ENCODE data around the gene NKTR. TPM values are rescaled to one million over a fixed set of nuclear protein-coding genes. Genes with fewer than 3 reads are reported as not detected.

The NKTR gene
- total RNA-seq, 1 experiment from 2014 or later, result 70.5 TPM

DNA sequence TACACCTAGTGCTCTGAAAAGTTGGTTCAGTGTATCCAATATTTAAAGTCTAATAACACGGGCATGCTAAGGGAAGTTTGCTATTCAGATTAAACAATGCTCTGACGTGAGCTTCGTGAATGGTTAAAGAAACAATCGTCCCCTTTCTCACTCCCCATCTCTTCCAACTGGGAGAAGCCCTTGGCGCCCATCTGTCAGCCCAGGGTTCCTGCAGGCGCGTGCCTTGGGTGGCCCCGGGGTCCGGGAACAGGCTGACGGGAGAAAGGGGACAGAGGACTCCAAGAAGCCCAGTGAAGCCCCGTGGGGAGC is 19.1 kb upstream of the NKTR start:
- Histone ChIP-seq H2AFZ (peak overlapping the region; percentile 86), H3K36me3 (ENCODE audit: low read depth) (no peaks in the 10 kb centered on the region), H3K27ac (no peak overlapping the region; the same call in 1 of the 2 replicates), H3K4me1 (replicated peaks; ENCODE audit: insufficient read depth) (peaks cover 21% of the 10 kb centered on the region), H3K9me3 (ENCODE audit: insufficient read depth, low read depth) (no peaks in the 10 kb centered on the region), H3F3A (ENCODE audit: insufficient read depth, low read depth) (peaks cover 15% of the 10 kb centered on the region; the same call in 1 of the 2 replicates), H3K4me2 (peak overlapping the region; percentile 80), H3K9me2 (ENCODE audit: insufficient read depth) (no peaks in the 10 kb centered on the region), H4K20me1 (ENCODE audit: insufficient read depth) (no peaks in the 10 kb centered on the region), H3K4me3 (peak overlapping the region; percentile 63), H3K79me2 (ENCODE audit: low read depth) (no peaks in the 10 kb centered on the region), H3K27me3 (ENCODE audit: insufficient read depth, low read depth) (no peaks in the 10 kb centered on the region)
- ChIA-PET CTCF (no interaction called here), POLR2A (ENCODE audit: unreplicated experiment) (interaction anchor here (0.6 to 0.7 kb wide), 4 partner anchors 19 to 526 kb away, joined by 4 to 6 read pairs (median 4); partner anchors contain the start of gene NKTR)
- DNase-seq, result no peak
- intact Hi-C loops (cut with micrococcal nuclease; ENCODE audit: unreplicated experiment), result no loop called here
- TSS peak; percentile 64 for BruUV-seq (replicated peaks)
- no peak for TF ChIP-seq EZH2 (IDR thresholded peaks at IDR 0.05; ENCODE audit: low read depth)
- TF ChIP-seq, protein P1, sequence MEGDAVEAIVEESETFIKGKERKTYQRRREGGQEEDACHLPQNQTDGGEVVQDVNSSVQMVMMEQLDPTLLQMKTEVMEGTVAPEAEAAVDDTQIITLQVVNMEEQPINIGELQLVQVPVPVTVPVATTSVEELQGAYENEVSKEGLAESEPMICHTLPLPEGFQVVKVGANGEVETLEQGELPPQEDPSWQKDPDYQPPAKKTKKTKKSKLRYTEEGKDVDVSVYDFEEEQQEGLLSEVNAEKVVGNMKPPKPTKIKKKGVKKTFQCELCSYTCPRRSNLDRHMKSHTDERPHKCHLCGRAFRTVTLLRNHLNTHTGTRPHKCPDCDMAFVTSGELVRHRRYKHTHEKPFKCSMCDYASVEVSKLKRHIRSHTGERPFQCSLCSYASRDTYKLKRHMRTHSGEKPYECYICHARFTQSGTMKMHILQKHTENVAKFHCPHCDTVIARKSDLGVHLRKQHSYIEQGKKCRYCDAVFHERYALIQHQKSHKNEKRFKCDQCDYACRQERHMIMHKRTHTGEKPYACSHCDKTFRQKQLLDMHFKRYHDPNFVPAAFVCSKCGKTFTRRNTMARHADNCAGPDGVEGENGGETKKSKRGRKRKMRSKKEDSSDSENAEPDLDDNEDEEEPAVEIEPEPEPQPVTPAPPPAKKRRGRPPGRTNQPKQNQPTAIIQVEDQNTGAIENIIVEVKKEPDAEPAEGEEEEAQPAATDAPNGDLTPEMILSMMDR (conservative IDR thresholded peaks at IDR 0.05), result no peak

DNA sequence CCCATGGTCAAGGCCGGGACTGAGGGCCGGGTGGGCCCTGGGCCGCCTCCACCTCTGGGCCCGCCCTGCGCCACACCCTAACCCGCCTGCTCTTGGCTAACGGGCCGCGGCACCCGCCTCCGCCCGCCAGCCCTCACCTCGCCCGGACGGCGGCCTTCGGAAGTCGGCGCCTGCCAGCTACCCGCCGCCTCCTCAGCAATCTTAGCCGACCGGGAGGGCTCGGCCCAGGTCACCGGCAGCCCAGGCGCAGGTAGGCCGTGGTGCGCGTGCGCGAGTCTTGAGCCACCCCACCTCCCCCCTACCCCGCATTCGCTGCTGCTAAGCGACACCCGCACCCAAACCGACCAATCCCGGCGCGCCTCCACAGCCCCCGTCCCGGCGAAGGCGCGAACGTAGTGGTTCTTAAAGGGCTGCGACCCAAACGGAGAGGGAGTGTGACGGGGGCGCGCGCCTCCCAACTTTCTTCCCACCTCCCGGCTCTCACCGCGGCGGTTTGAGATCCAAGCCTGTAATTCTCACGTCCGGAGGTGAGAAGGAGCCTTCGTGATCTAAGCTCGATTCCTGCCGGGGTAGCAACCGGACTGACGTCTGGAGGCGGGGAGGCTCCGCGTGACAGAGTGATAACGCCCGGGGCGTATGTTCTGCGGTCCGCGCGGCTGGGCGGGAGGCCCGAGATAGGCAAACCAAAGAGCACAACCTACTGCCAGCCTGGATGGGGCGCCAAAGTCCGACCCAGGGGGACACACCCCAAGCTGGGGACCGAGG is 18.6 kb upstream of the NKTR start, which contains the start of gene SEC22C:
Gene SEC22C, minus strand, starts transcription at position 259 of the 765 bp plus-strand sequence. CDS start 12,921 bp downstream, outside the sequence.
- CTCF ChIA-PET, result interaction anchor here (0.5 to 0.6 kb wide), 2 partner anchors 30 to 39 kb away, joined by 3 to 4 read pairs; no protein-coding TSS in a partner anchor
- H2AFZ ChIP-seq, result peak within 1 kb of the TSS; percentile 86
- intact Hi-C loops (cut with micrococcal nuclease; ENCODE audit: unreplicated experiment), result loop anchor here (1.0 kb wide), 1 partner anchor 8 kb away; the partner anchor contains the start of gene SS18L2

DNA sequence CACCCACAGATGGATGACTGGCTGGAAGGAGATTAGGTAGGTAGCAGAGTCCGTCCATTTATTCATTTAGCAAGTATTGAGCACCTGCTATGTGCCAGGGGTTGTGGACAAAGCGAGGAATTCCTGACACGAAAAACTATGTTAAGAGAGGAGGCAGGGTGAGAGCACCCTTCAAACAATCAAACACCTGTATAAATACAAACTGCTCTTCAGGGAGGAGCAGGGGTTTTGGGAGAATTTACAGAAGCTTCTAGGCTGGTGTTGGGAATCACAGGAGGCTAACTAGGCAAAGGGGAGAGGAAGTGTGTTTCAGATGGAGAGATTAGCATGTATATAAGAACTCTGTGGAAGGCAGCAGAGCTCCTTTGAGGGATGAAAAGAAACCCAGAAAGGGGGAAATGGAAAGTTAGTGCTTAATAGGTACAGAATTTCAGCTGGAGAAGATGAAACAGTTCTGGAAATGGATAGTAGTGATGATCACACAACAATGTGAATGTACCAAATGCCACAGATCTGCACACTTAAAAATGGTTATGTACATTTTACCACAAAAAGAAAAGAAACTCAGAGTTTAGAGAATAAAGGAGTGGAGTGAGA is 17.9 kb upstream of the NKTR start:
- peaks cover 15% of the 10 kb centered on the region; the same call in 1 of the 2 replicates for H3F3A ChIP-seq (ENCODE audit: insufficient read depth, low read depth)
- no peaks in the 10 kb centered on the region for H3K36me3 ChIP-seq (ENCODE audit: low read depth)
- CTCF ChIA-PET, result interaction anchor here (0.5 to 0.6 kb wide), 2 partner anchors 29 to 38 kb away, joined by 3 to 4 read pairs; no protein-coding TSS in a partner anchor
- H3K4me2 ChIP-seq, result peak overlapping the region; percentile 80
- intact Hi-C loops (cut with micrococcal nuclease; ENCODE audit: unreplicated experiment), result loop anchor here (1.0 kb wide), 1 partner anchor 8 kb away; the partner anchor contains the start of gene SS18L2
- TF ChIP-seq, protein P1 (conservative IDR thresholded peaks at IDR 0.05), result no peak
- no peak for TF ChIP-seq EZH2 (IDR thresholded peaks at IDR 0.05; ENCODE audit: low read depth)
- H3K9me2 ChIP-seq (ENCODE audit: insufficient read depth), result no peaks in the 10 kb centered on the region
- peak overlapping the region; percentile 86 for H2AFZ ChIP-seq
- H3K27ac ChIP-seq, result no peak overlapping the region
- H3K27me3 ChIP-seq (ENCODE audit: insufficient read depth, low read depth), result no peaks in the 10 kb centered on the region
- H3K79me2 ChIP-seq (ENCODE audit: low read depth), result no peaks in the 10 kb centered on the region
- H3K4me1 ChIP-seq (replicated peaks; ENCODE audit: insufficient read depth), result peaks cover 21% of the 10 kb centered on the region
- H4K20me1 ChIP-seq (ENCODE audit: insufficient read depth), result no peaks in the 10 kb centered on the region
- H3K4me3 ChIP-seq, result peak overlapping the region; percentile 63
- POLR2A ChIA-PET (ENCODE audit: unreplicated experiment), result interaction anchor here (0.5 to 0.7 kb wide), 2 partner anchors 18 to 93 kb away, joined by 4 to 8 read pairs; partner anchors contain the start of gene NKTR
- no peaks in the 10 kb centered on the region for H3K9me3 ChIP-seq (ENCODE audit: insufficient read depth, low read depth)
- peak in 1 of 2 experiments; percentile 35 for DNase-seq
- TSS peak; percentile 73 for BruUV-seq (replicated peaks)

More for the DNA sequence above, 18.6 kb upstream of the NKTR start, which contains the start of gene SEC22C:
- H3K4me3 ChIP-seq, result peak within 1 kb of the TSS; percentile 63
- TF ChIP-seq, protein P1 (conservative IDR thresholded peaks at IDR 0.05), result no peak; the same call in 1 of the 2 replicates
- no peak for TF ChIP-seq EZH2 (IDR thresholded peaks at IDR 0.05; ENCODE audit: low read depth)
- peaks cover 21% of the 10 kb centered on the region for H3K4me1 ChIP-seq (replicated peaks; ENCODE audit: insufficient read depth)
- H4K20me1 ChIP-seq (ENCODE audit: insufficient read depth), result no peaks in the 10 kb centered on the region
- no peaks in the 10 kb centered on the region for H3K9me3 ChIP-seq (ENCODE audit: insufficient read depth, low read depth)
- no peak within 1 kb of the TSS; the same call in 1 of the 2 replicates for H3K27ac ChIP-seq
- BruUV-seq (replicated peaks), result no TSS peak
- peak; percentile 79 to 95 for DNase-seq
- no peaks in the 10 kb centered on the region for H3K27me3 ChIP-seq (ENCODE audit: insufficient read depth, low read depth)
- H3K79me2 ChIP-seq (ENCODE audit: low read depth), result no peaks in the 10 kb centered on the region
- no peaks in the 10 kb centered on the region for H3K36me3 ChIP-seq (ENCODE audit: low read depth)
- peaks cover 15% of the 10 kb centered on the region; the same call in 1 of the 2 replicates for H3F3A ChIP-seq (ENCODE audit: insufficient read depth, low read depth)
- H3K4me2 ChIP-seq, result peak within 1 kb of the TSS; percentile 80
- POLR2A ChIA-PET (ENCODE audit: unreplicated experiment), result interaction anchor here (0.6 to 0.7 kb wide), 4 partner anchors 53 to 527 kb away, joined by 4 to 5 read pairs (median 4); no protein-coding TSS in a partner anchor
- no peaks in the 10 kb centered on the region for H3K9me2 ChIP-seq (ENCODE audit: insufficient read depth)
